Effector memory CD4-positive, alpha-beta T cell (primary cell): Measurements from ENCODE around the gene ARL10.

Experiments
- DNase-seq, 3 donors: peaks; one replicate each; pipeline ENCODE4 v3.0.0-alpha.2; 2020
- H3K27ac ChIP-seq: 2 replicates; pipeline ENCODE4 v1.7.0; 2013; ENCODE audit warnings: mild to moderate bottlenecking, low read length, moderate library complexity; ENCODE audit not compliant: insufficient read depth, poor library complexity, severe bottlenecking
- H3K27me3 ChIP-seq: replicated peaks from 2 replicates; pipeline ENCODE4 v1.7.0; 2013; ENCODE audit warnings: mild to moderate bottlenecking, low read length; ENCODE audit not compliant: insufficient read depth, control insufficient read depth, poor library complexity, severe bottlenecking
- H3K36me3 ChIP-seq: 2 replicates; pipeline ENCODE4 v1.7.0; 2013; ENCODE audit warnings: mild to moderate bottlenecking, low read length, moderate library complexity; ENCODE audit not compliant: control insufficient read depth, insufficient read depth
- H3K4me1 ChIP-seq: 2 replicates; pipeline ENCODE4 v1.7.0; 2013; ENCODE audit warnings: low read length, mild to moderate bottlenecking; ENCODE audit not compliant: control insufficient read depth, insufficient read depth, poor library complexity, severe bottlenecking
- H3K4me3 ChIP-seq: 2 replicates; pipeline ENCODE4 v1.7.0; 2013; ENCODE audit warnings: low read length, low read depth, mild to moderate bottlenecking; ENCODE audit not compliant: insufficient read depth, poor library complexity, severe bottlenecking
- H3K9me3 ChIP-seq: 2 replicates; pipeline ENCODE4 v1.7.0; 2013; ENCODE audit warnings: mild to moderate bottlenecking, low read length, moderate library complexity; ENCODE audit not compliant: control insufficient read depth

The ARL10 gene

DNA sequence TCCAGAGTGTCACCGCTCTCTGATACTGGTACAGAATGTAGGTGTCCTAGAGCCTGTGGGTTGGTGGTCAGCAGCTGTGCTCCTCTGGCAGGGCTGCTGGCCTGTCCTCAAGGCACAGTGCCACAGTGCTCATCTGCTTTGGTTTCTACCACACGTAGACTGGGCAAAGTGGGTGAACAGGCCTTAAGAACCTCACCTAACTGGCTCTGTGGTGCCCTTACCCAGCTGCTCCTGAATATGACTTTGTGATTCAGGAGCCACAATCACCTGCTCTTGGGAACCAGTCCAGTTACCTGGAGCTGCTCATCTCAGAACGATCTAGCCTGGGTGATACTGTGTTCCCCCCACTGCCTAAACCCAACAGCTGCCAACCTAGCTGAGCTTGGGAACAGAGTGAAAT, 16.7 kb downstream of the ARL10 start:
- H3K4me1 ChIP-seq, result no peaks in the 10 kb centered on the region
- no peak overlapping the region for H3K4me3 ChIP-seq
- no peak overlapping the region for H3K27ac ChIP-seq
- H3K27me3 ChIP-seq, result no peaks in the 10 kb centered on the region
- H3K9me3 ChIP-seq, result no peaks in the 10 kb centered on the region
- DNase-seq, result no peak
- H3K36me3 ChIP-seq, result peaks cover 51% of the 10 kb centered on the region

DNA sequence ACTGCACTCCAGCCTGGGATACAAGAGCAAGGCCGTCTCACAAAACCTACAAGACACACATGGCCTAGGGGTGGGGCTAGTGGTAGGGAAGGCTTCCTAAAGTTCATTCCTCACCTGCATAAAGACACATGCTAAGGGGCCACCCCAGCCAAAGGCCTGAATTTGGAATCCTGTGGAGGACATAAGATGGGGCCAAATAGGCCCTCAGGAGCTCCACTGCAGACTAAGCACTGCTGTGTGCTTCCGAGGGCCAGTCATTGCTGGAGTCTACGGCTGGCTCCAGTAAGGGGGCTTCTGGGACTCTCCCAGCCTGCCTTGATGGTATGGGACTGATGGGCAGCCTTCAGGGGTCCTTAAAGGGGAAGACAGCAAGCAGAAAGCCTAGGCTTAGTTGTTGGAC, 17.4 kb downstream of the ARL10 start:
- H3K36me3 ChIP-seq, result peaks cover 51% of the 10 kb centered on the region
- H3K4me1 ChIP-seq, result peaks cover 3% of the 10 kb centered on the region
- no peaks in the 10 kb centered on the region for H3K9me3 ChIP-seq
- no peak for DNase-seq
- H3K4me3 ChIP-seq, result no peak overlapping the region
- H3K27ac ChIP-seq, result no peak overlapping the region
- no peaks in the 10 kb centered on the region for H3K27me3 ChIP-seq

DNA sequence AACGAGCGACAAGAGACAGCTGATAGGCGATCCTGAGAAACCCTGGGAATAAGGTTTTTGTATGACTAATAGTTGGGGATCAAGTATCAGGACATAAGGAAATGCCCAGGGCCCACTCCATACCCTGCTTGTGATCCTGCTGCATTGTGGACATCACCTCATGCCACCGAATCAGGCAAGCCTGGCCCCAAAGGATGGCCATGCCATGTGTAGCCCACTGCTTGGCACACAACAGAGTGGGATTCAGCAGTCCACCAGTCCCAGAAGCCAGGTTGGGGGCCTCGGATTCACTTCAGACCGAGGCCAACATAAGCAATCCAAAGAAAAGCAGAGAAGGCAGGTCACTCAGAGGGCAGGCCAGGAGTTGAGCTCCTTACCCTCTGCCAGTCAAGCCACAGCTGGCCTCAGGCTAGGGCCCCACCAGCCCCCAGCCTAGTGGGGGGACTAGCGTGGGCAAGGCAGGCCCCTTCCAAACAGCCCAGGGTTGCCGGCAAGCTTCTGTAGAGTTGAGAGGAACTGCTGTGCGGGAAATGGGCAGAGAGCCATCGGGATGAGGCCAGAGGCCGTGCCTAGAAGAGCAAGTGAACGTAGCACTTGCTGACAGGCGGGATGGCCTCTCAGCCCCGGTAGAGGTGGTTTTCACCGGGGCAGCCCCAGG, 18.1 kb downstream of the ARL10 start:
- no peaks in the 10 kb centered on the region for H3K27me3 ChIP-seq
- H3K27ac ChIP-seq, result no peak overlapping the region
- peaks cover 7% of the 10 kb centered on the region for H3K4me1 ChIP-seq
- no peaks in the 10 kb centered on the region for H3K9me3 ChIP-seq
- H3K4me3 ChIP-seq, result no peak overlapping the region
- DNase-seq, result no peak
- peaks cover 51% of the 10 kb centered on the region for H3K36me3 ChIP-seq

DNA sequence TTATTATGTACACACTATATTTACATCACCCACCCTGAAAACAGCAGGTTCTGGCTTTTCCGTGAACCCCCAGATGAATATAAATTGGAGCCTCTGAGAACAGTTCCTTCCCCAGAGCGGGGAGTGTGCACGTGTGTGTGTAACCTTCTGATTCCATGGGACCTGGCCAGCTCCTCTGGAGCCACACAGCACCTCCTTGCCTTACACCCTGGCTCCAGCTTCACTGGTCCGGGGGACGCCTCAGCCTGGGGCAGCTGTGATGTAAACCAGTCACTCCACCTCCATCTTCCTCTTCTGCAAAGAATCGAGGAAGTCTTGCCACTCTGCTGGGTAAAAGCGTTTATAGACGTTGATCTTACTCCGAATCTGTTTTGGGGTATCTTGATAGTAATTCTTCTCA, 18.7 kb downstream of the ARL10 start:
- H3K9me3 ChIP-seq, result no peaks in the 10 kb centered on the region
- peaks cover 51% of the 10 kb centered on the region for H3K36me3 ChIP-seq
- no peak for DNase-seq
- H3K4me3 ChIP-seq, result no peak overlapping the region
- no peak overlapping the region for H3K27ac ChIP-seq
- H3K27me3 ChIP-seq, result no peaks in the 10 kb centered on the region
- H3K4me1 ChIP-seq, result peaks cover 7% of the 10 kb centered on the region

DNA sequence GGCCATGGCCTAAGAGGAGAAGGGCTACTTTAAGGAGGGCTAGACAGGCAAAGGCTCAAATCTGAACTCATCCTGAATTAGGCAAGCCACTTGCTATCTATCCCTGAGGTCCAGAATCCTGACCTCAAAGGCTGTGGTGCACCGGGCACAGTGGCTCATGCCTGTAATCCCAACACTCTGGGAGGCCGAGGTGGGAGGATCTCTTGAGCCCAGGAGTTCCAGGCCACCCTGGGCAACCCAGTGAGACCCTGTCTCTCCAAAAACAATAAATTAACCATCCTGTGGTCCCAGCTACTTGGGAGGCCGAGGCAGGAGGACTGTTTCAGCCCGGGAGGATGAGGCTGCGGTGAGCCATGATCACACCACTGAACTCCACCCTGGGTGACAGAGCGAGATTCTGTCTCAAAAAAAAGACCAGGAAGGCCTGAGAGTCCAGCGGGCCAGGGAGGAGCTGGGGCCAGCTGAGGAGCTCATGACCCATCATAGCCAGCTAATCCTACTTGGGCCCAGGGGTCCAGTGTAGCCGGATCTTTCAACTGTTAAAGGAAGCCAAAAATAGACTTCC, 19.2 kb downstream of the ARL10 start:
- DNase-seq, result no peak
- Histone ChIP-seq H3K27me3 (no peaks in the 10 kb centered on the region), H3K27ac (no peak overlapping the region), H3K9me3 (no peaks in the 10 kb centered on the region), H3K4me1 (peaks cover 7% of the 10 kb centered on the region), H3K36me3 (peaks cover 51% of the 10 kb centered on the region), H3K4me3 (no peak overlapping the region)

DNA sequence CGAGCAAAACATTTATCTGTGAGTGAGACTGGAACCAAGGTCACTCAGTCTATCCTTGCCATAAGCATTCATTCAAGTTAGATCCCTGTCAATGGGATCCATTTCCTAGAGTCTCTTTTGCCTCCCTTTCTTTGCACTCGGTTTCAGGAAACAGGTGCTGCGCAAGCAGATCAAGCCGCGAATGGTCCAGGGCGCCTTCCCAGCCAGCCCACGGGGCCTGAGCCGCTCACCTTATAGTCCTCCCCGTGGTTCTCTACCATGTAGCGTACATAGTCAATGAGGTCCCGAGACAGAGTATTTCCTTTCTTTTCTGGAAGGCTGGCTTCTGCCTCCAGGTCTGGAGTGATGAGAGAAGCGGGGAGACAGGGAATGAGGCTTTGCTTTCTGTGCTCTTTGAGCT, 19.7 kb downstream of the ARL10 start:
- H3K27me3 ChIP-seq, result no peaks in the 10 kb centered on the region

DNA sequence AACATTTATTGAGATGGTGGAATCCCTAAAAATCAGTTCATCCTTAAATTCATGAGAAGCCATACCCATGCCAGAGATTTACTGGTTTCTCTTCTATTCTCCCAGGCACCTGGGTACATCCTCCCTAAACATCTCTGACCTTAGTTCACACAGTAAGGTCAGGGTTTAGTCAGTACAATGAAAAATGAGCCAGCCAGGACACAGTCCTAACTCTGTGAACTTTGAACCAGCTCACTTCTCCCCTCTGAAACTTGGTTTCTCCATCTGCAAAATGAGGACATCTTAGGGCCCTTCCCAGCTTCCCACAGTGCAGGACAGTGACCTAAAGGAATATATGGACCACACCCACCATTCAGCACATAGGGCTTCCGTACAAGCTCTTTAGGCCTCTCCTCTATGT, 21.2 kb downstream of the ARL10 start:
- H3K4me1 ChIP-seq, result peaks cover 10% of the 10 kb centered on the region
- H3K36me3 ChIP-seq, result peaks cover 51% of the 10 kb centered on the region
- H3K27me3 ChIP-seq, result no peaks in the 10 kb centered on the region
- no peak overlapping the region for H3K4me3 ChIP-seq
- no peaks in the 10 kb centered on the region for H3K9me3 ChIP-seq
- DNase-seq, result no peak
- H3K27ac ChIP-seq, result no peak overlapping the region

More for the DNA sequence above, 19.7 kb downstream of the ARL10 start:
- Histone ChIP-seq H3K4me1 (peaks cover 10% of the 10 kb centered on the region), H3K36me3 (peaks cover 51% of the 10 kb centered on the region), H3K4me3 (no peak overlapping the region), H3K27ac (no peak overlapping the region), H3K9me3 (no peaks in the 10 kb centered on the region)
- no peak for DNase-seq

DNA sequence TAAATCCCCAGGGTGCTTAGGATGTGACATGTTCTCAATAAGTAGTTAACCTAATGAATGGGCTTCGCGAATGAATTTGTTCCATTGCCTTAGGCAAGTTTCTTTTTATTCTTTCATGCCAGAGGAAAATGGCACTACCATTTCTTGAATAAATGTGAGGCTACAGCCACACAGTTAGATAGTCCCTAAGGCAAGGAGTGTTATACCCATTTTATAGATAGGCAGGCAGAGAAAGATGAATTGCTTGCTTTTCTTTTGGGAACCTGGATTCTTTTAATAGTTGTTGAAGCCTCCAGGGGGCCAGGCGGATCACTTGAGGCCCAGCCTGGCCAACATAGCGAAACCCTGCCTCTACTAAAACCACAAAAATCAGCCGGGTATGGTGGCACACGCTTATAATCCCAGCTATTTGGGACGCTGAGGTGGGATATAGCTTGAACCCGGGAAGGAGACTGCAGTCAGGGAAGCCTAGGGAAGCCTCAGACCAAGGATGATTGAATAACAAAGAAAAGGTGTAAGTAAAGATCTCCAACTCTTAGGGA, 22.2 kb downstream of the ARL10 start:
- H3K4me1 ChIP-seq, result peaks cover 10% of the 10 kb centered on the region
- peaks cover 41% of the 10 kb centered on the region for H3K36me3 ChIP-seq
- no peaks in the 10 kb centered on the region for H3K9me3 ChIP-seq
- DNase-seq, result no peak
- peak overlapping the region; percentile 93 for H3K4me3 ChIP-seq
- H3K27me3 ChIP-seq, result no peaks in the 10 kb centered on the region
- H3K27ac ChIP-seq, result peak overlapping the region; percentile 97

DNA sequence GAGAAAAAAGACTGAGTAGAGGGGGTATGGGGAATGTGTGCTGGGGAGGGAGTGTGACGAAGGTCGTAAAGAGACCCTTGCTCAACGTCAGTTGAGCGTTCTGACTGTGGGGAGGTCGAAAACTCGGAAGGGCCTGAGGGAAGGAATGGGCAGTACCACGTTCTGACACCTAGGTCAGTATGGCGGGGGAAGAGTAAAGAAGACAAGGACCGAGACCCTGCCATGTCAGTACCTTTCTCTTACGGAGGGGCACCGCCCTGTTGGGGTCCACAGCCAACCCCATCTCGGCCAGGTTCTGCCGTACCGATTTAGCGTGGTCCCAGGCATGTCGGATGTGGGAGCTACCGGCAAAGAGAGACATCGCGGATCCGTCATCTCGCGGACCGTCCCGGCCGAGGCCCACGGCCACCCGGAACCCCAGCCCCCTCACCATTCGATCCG, 22.7 kb downstream of the ARL10 start:
- Histone ChIP-seq H3K27ac (peak overlapping the region; percentile 97), H3K9me3 (no peaks in the 10 kb centered on the region), H3K36me3 (peaks cover 36% of the 10 kb centered on the region), H3K4me1 (peaks cover 10% of the 10 kb centered on the region), H3K4me3 (peak overlapping the region; percentile 93), H3K27me3 (no peaks in the 10 kb centered on the region)
- no peak for DNase-seq

DNA sequence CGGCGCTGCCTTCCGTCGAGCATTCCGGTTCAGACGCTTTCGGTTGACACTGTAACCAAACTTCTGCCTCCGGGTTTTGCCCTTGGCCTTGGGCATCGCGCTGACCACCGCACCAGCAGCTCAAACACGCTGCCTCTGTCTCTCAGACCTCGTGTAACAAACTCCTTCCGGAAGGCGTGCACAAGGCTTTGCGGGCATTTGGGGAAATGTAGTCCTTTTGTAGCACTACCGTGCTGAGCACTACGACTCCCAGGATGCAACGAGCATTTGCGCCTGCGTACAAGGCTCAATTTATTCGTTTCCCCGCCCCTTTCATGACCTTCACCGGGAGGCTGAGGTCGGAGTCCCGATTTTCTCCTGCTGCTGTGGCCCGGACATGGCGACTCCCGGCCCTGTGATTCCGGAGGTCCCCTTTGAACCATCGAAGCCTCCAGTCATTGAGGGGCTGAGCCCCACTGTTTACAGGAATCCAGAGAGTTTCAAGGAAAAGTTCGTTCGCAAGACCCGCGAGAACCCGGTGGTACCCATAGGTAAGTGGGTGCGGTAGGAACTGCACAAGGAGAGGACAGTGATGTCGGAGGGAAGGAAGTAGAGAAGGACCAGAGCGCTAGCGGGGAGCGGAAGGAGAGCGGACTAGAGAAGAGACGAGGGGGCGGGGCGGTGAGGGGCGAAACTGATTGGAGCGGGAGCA, 23.3 kb downstream of the ARL10 start, which contains the start of the genes HIGD2A and NOP16:
TSS of gene HIGD2A (plus strand) at position 308 of the 691 bp plus-strand sequence. CDS start at position 377, 69 bp downstream.
TSS of gene NOP16 (minus strand) at position 155 of the 691 bp plus-strand sequence. CDS start at position 96, 59 bp downstream.
- Histone ChIP-seq H3K27ac (peak within 1 kb of the TSS; percentile 97), H3K27me3 (no peaks in the 10 kb centered on the region), H3K4me1 (peaks cover 10% of the 10 kb centered on the region), H3K36me3 (peaks cover 30% of the 10 kb centered on the region), H3K4me3 (peak within 1 kb of the TSS; percentile 93), H3K9me3 (no peaks in the 10 kb centered on the region)
- peak; percentile 95 to 98 (median 97) for DNase-seq
